Measurements from ENCODE around the gene ZNF469.

ZNF469 gene

DNA sequence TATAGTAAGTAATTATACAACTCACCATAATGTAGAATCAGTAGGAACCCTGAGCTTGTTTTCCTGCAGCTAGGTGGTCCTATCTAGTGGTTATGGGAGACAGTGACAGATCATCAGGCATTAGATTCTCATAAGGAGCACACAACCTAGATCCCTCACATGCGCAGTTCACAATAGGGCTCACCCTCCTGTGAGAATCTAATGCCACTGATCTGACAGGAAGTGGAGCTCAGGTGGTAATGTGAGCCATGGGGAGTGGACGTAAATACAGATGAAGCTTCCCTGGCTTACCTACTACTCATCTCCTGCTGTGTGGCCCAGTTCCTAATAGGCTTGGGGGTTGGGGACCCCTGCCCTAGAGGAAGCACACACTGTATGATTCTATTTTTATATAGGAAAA, 21.8 kb upstream of the ZNF469 start:
- DNase-seq (ENCODE audit: low spot score), result no peak

DNA sequence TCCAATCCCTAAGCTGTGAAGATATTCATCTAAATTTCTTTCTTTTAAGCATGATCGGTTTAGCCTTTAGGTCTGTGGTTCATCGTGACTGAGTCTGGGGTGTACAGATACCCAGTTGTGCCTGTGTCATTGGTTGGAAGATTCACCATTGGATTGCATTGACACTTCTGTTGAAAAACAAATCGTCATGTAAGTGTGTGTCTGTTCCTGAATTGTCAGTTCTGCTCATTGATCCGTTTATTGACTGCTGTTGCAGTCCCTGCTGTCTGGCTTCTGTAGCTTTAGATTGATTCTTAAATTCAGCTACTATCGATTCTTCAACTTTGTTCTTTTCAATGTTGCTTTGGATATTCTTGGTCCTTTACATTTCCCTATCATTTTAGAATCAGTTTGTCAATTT, 21.0 kb upstream of the ZNF469 start:
- no peak for DNase-seq (ENCODE audit: low spot score)

GRCh38 chr16:88363239-88363891, 19.4 kb upstream of the ZNF469 start:
- peak; percentile 41 for DNase-seq (ENCODE audit: low spot score)

- DNase-seq (ENCODE audit: low spot score), result no peak
Observed at GRCh38 chr16:88365244-88365865, 17.4 kb upstream of the ZNF469 start.

DNA sequence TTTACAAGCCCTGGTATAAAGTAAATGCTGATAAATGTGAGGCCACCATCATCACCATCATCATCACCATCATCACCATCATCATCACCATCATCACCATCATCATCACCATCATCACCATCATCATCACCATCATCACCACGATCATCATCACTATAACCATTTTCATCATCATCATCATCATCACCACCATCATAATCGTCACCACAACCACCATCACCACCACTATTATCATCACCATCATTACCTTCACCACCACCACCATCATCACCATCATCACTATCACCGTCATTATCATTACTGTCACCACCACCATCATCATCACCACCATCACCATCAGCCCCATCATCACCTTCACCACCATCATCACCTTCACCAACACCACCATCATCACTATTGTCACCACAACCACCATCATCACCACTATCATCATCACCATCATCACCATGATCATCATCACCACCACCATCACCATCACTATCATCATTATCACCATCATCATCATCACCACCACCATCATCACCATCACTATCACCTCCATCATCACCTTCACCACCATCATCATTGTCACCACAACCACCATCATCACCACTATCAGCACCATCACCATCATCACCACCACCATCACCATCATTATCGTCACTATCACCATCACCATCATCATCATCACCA, 16.6 kb upstream of the ZNF469 start:
- no peak for DNase-seq (ENCODE audit: low spot score)

- no peak for DNase-seq (ENCODE audit: low spot score)
Observed at GRCh38 chr16:88366704-88367047, 16.1 kb upstream of the ZNF469 start.

DNA sequence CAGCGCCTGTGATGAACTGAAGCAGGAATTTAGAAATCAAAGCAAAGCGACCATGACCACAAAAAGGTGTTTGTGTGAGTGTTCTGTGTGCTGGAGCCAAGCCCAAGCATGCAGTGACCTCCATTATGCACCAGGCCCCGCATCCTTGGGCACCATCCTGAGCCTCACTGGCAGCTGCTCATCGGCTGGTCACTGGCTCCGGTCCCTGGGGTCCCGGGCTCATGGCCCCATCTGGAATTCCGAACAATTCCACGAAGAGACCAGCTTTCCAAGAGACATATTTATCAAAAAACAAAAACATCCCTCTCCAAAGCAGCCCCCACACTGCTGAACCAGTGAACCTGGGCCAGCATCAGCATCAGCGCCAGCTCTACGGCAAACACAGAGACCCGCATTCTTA, 15.2 kb upstream of the ZNF469 start:
- DNase-seq (ENCODE audit: low spot score), result no peak

GRCh38 chr16:88368036-88368435, 14.7 kb upstream of the ZNF469 start:
- DNase-seq (ENCODE audit: low spot score), result no peak

DNA sequence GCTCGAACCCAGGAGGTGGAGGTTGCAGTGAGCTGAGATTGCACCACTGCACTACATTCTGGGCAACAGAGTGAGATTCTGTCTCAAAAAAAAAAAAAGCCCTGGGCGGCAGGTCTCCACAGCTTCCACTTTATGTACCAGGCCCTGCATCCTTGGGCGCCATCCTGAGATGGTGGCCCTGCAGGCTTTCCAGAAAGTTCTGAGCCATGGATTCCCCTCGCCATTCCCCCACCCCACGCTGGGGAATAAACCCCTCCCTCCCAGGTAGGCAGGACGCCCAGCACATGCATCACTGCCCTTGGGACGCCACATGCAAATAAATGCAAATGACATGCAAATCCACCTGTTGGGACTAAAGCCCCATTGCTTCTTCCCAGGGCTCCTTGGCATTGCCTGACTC, 13.8 kb upstream of the ZNF469 start:
- DNase-seq (ENCODE audit: low spot score), result peak; percentile 20

GRCh38 chr16:88369447-88370008, 13.2 kb upstream of the ZNF469 start:
- DNase-seq (ENCODE audit: low spot score), result no peak

- DNase-seq (ENCODE audit: low spot score), result no peak
Observed at GRCh38 chr16:88370365-88370764, 12.4 kb upstream of the ZNF469 start.

DNA sequence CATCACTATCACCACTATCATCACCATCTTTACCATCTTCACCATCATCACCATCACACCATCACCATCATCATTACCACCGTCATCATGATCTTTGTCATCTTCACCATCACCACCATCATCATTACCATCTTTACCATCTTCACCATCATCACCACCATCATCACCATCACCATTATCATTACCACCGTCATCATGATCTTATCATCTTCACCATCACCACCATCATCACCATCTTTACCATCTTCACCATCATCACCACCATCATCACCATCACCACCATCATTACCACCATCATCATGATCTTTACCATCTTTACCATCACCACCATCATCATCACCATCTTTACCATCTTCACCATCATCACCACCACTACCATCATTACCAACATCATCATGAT, 10.2 kb upstream of the ZNF469 start:
- DNase-seq (ENCODE audit: low spot score), result no peak

DNA sequence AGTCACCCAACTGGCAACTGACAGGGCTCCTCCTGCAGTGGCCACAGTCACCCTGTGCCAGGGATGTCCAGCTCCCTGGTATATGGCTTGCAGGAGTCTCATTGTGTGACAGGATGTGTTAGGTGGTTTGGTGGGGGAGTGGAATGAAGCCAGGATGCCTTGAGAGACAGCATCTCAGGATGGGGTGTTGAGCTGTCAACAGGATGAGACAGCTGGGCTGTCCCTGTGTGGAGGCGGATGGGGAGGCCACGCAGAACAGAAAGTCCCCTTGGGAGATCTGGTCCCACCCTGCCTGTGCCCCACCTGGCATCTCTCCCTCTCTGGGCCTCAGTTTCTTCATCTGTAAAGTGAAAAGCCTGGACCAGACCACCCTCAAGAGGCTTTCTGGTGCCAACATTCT, 9.5 kb upstream of the ZNF469 start:
- no peak for DNase-seq (ENCODE audit: low spot score)

- no peak for DNase-seq (ENCODE audit: low spot score)
Observed at GRCh38 chr16:88373927-88374492, 8.7 kb upstream of the ZNF469 start.

GRCh38 chr16:88374736-88375135, 8.0 kb upstream of the ZNF469 start:
- DNase-seq (ENCODE audit: low spot score), result no peak

DNA sequence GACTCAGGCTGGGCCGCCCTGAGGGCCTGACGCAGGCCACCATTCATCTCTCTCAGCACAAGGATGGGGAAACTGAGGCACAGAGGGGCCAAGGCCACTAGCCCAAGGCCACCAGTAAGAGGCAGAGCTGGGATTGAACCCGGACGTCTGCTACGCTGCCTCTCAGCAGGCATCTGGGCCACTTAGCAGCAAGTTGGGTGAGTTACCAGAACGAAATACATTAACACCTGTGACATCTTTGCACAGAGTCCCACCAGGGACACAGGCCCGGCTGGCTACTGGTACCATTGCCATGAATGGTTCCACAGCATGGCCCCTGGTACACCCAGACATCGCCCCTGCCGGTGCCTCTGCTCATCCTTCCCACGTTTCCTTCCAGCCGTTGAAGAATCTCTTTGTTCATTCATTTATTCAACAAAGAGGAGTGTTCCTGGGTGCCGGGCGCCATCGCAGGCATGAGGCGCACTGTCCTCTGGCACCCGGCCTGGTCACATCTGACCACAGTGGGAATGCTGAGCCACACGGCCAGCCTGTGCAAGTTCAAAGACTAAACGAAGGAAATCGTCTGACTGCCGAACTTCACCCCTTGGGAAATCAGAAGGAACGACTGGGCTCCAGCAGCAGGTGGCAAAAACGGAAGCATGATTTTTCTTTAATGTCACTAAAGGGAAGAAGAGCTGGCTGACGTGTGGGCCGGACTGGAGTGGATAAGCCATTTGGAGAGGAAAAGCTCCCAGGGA, 7.4 kb upstream of the ZNF469 start:
- DNase-seq (ENCODE audit: low spot score), result no peak

DNA sequence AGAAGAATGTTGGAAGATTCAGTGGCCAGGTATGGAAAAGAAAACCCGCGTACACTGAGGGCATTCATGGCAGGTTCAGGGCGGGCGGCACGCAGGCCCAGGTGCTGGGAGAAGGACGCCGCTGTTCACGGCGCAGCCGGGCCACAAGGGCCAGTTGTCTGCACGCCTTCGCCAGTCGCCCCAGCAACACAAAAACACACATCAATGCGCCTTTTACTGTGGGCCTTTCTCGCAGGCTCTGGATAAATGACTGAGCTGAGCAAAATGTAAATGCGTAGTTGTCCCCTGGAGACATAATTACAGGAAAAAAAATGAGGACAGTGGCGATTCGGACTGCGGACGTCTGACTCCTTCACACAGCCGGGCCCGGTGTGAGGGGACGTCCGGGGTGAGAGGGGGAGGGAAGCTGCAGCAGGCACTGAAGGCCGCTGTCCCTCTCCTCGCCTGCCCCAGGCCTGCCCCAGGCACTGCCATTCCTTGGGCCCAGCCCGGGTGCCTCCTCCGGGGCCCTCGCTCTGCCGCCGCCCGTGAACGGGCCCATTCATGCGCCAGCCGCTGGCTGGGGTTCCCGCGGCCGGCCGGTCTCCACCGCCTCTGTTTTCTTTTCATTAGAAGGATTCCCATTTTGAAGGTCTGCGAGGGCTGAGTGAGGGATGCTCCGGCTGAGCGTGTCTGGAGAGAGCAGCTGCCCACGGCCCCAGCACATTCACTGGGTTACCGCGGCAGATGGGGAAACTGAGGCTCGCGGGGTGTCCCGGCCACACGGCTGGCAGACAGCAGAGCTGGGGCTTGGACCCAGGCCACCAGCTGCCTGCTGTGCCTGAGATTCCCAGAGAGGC, 6.5 kb upstream of the ZNF469 start:
- no peak for DNase-seq (ENCODE audit: low spot score)

GRCh38 chr16:88376835-88377726, 5.7 kb upstream of the ZNF469 start:
- no peak for DNase-seq (ENCODE audit: low spot score)

DNA sequence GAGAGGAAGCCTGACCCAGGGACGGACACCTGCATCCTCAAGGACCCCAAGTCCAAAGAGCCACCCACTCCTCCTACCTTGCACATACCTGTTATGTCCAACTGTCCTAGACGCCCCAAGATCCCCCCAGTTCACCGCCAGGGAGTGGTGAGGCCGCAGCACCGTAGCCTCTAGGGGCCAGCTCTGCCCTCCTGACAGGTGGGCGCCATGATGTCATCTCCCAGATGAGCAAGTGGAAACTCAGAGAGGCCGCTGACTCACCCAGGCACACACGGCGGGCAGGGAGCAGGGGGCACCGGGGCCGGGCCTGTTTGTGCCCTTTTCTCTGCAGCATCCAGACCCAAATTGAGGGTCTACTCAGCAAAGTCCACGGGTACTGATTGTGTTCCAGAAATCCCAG, 4.8 kb upstream of the ZNF469 start:
- no peak for DNase-seq (ENCODE audit: low spot score)

GRCh38 chr16:88378401-88378800, 4.4 kb upstream of the ZNF469 start:
- no peak for DNase-seq (ENCODE audit: low spot score)

All from NAMALWA (cell line).